ENCODE results near the gene ATP11C. TPM values are rescaled to one million over a fixed set of nuclear protein-coding genes. Genes with fewer than 3 reads are reported as not detected.

ATP11C gene
- total RNA-seq, 4 donors from 2014 or later: 16.3 to 26.6 (median 18.4) TPM

GRCh38 chrX:139758250-139758649 lies 174.6 kb downstream of the ATP11C start:
- no peak overlapping the region for H3K4me3 ChIP-seq
- no peaks in the 10 kb centered on the region for H3K36me3 ChIP-seq
- no peak for TF ChIP-seq POLR2A (IDR thresholded peaks at IDR 0.05)
- no peak for TF ChIP-seq EP300 (IDR thresholded peaks at IDR 0.05)
- TF ChIP-seq POLR2AphosphoS5 (IDR thresholded peaks at IDR 0.05): no peak
- TF ChIP-seq CTCF (IDR thresholded peaks at IDR 0.05): no peak
- no peak overlapping the region for H3K27ac ChIP-seq
- H3K27me3 ChIP-seq: no peaks in the 10 kb centered on the region
- WGBS: 71% methylated on average over 4 of the region's 4 CpGs
- no peak for DNase-seq (ENCODE audit: low spot score in 2 of 2)
- no peaks in the 10 kb centered on the region for H3K9me3 ChIP-seq
- no peaks in the 10 kb centered on the region for H3K4me1 ChIP-seq

- Histone ChIP-seq H3K27ac (no peak overlapping the region), H3K27me3 (no peaks in the 10 kb centered on the region), H3K9me3 (no peaks in the 10 kb centered on the region), H3K4me1 (no peaks in the 10 kb centered on the region), H3K4me3 (no peak overlapping the region), H3K36me3 (no peaks in the 10 kb centered on the region)
- DNase-seq (ENCODE audit: low spot score in 2 of 2): no peak
- TF ChIP-seq POLR2AphosphoS5 (IDR thresholded peaks at IDR 0.05) (no peak), POLR2A (IDR thresholded peaks at IDR 0.05) (no peak), CTCF (IDR thresholded peaks at IDR 0.05) (no peak), EP300 (IDR thresholded peaks at IDR 0.05) (no peak)
- 70% methylated on average over 3 of the region's 3 CpGs for WGBS
These were observed 181.8 kb downstream of the ATP11C start for GRCh38 chrX:139751053-139751452.

- Histone ChIP-seq H3K9me3 (no peaks in the 10 kb centered on the region), H3K27me3 (no peaks in the 10 kb centered on the region), H3K27ac (no peak overlapping the region), H3K4me3 (no peak overlapping the region), H3K36me3 (no peaks in the 10 kb centered on the region), H3K4me1 (no peaks in the 10 kb centered on the region)
- DNase-seq (ENCODE audit: low spot score in 2 of 2): no peak
- TF ChIP-seq CTCF (IDR thresholded peaks at IDR 0.05) (no peak), EP300 (IDR thresholded peaks at IDR 0.05) (no peak), POLR2AphosphoS5 (IDR thresholded peaks at IDR 0.05) (no peak)
These were observed 182.5 kb downstream of the ATP11C start for GRCh38 chrX:139750390-139750789.

- no peaks in the 10 kb centered on the region for H3K4me1 ChIP-seq
- TF ChIP-seq EP300 (IDR thresholded peaks at IDR 0.05) (no peak), POLR2A (IDR thresholded peaks at IDR 0.05) (no peak), CTCF (IDR thresholded peaks at IDR 0.05) (no peak), POLR2AphosphoS5 (IDR thresholded peaks at IDR 0.05) (no peak)
- no peaks in the 10 kb centered on the region for H3K27me3 ChIP-seq
- WGBS: 51% methylated on average over 2 of the region's 2 CpGs
- H3K9me3 ChIP-seq: no peaks in the 10 kb centered on the region
- DNase-seq (ENCODE audit: low spot score in 2 of 2): no peak
- no peak overlapping the region for H3K4me3 ChIP-seq
- no peaks in the 10 kb centered on the region for H3K36me3 ChIP-seq
- H3K27ac ChIP-seq: no peak overlapping the region
These were observed 193.7 kb downstream of the ATP11C start for GRCh38 chrX:139739138-139739537.

- no peak for DNase-seq (ENCODE audit: low spot score in 2 of 2)
- Histone ChIP-seq H3K9me3 (no peaks in the 10 kb centered on the region), H3K27ac (no peak overlapping the region), H3K4me1 (no peaks in the 10 kb centered on the region), H3K36me3 (no peaks in the 10 kb centered on the region), H3K27me3 (no peaks in the 10 kb centered on the region), H3K4me3 (no peak overlapping the region)
- TF ChIP-seq EP300 (IDR thresholded peaks at IDR 0.05) (no peak), POLR2A (IDR thresholded peaks at IDR 0.05) (no peak), POLR2AphosphoS5 (IDR thresholded peaks at IDR 0.05) (no peak), CTCF (IDR thresholded peaks at IDR 0.05) (no peak)
These were observed 194.3 kb downstream of the ATP11C start for GRCh38 chrX:139738581-139738980.
